GM12801 (cell line): ENCODE data around the gene AHI1.

ENCODE experiments used
- CTCF ChIP-seq: IDR thresholded peaks from one replicate; pipeline ENCODE4 v1.5.1; 2011; ENCODE audit warnings: control low read depth; ENCODE audit not compliant: insufficient read length; ENCODE audit errors: extremely low read depth

The AHI1 gene

GRCh38 chr6:135347887-135348286 lies 149.7 kb downstream of the AHI1 start:
- no peak for TF ChIP-seq CTCF

- no peak for TF ChIP-seq CTCF
These were observed 150.8 kb downstream of the AHI1 start for GRCh38 chr6:135346747-135347146.

- TF ChIP-seq CTCF = no peak
These were observed 153.0 kb downstream of the AHI1 start for GRCh38 chr6:135344526-135344925.

- no peak for TF ChIP-seq CTCF
These were observed 163.4 kb downstream of the AHI1 start for GRCh38 chr6:135334169-135334568.

GRCh38 chr6:135331002-135331401 lies 166.5 kb downstream of the AHI1 start:
- TF ChIP-seq CTCF = no peak

GRCh38 chr6:135329851-135330803 lies 167.4 kb downstream of the AHI1 start:
- TF ChIP-seq CTCF = no peak

- TF ChIP-seq CTCF = no peak
These were observed 169.4 kb downstream of the AHI1 start for GRCh38 chr6:135328136-135328535.
